ENCODE data around the gene MTMR2. TPM values are rescaled to one million over a fixed set of nuclear protein-coding genes. Genes with fewer than 3 reads are reported as not detected.

MTMR2 gene
- total RNA-seq, 1 experiment from 2014 or later = 18.1 TPM

Other genes starting within 250 kb of the MTMR2 start
- gene FAM76B, start 134.3 kb downstream of the MTMR2 start, total RNA-seq (2014; rRNA removed; shearing (Covaris generic)) = 5.8 and 9.6 TPM in 2 replicates
- gene CEP57, start 133.6 kb downstream of the MTMR2 start, total RNA-seq (2014; rRNA removed; shearing (Covaris generic)) = 30.2 and 36.9 TPM in 2 replicates